GM12891 (cell line): Measurements from ENCODE around the gene COLEC12.

ENCODE experiments used
- DNase-seq: peaks from one replicate; pipeline ENCODE4 v3.0.0; 2011; ENCODE audit warnings: low spot score; ENCODE audit not compliant: insufficient read length
- FAIRE-seq: peaks from 2 replicates; lab custom pipeline; 2011; peaks lifted over from hg19 to GRCh38; lab: Jason Lieb, UNC
- PAX5 ChIP-seq: IDR thresholded peaks from 2 replicates; pipeline ENCODE4 v1.6.1; 2011; ENCODE audit warnings: low read length, moderate library complexity, mild to moderate bottlenecking; ENCODE audit not compliant: insufficient read depth, severe bottlenecking
- POLR2A ChIP-seq: IDR thresholded peaks from 2 replicates; pipeline ENCODE4 v1.6.1; 2011; ENCODE audit warnings: low read depth, low read length, control low read depth
- POLR2AphosphoS5 ChIP-seq: IDR thresholded peaks from 2 replicates; pipeline ENCODE4 v1.6.1; 2011; ENCODE audit warnings: low read depth, low read length, control low read depth
- POU2F2 ChIP-seq: IDR thresholded peaks from 2 replicates; pipeline ENCODE4 v1.6.1; 2011; ENCODE audit warnings: low read depth, mild to moderate bottlenecking, control low read depth, low read length, moderate library complexity
- SPI1 ChIP-seq: IDR thresholded peaks from 2 replicates; pipeline ENCODE4 v1.6.1; 2011; ENCODE audit warnings: low read depth, low read length, control low read depth
- TAF1 ChIP-seq: IDR thresholded peaks from 2 replicates; pipeline ENCODE4 v1.6.1; 2011; ENCODE audit warnings: low read depth, low read length, control low read depth

Gene COLEC12

GRCh38 chr18:404061-404636 is 96.4 kb downstream of the COLEC12 start:
- no peak for TF ChIP-seq PAX5
- TF ChIP-seq SPI1, result no peak
- no peak for TF ChIP-seq POU2F2
- TF ChIP-seq TAF1, result no peak
- no peak for TF ChIP-seq POLR2A
- no peak for TF ChIP-seq POLR2AphosphoS5
- FAIRE-seq (no peak), DNase-seq (no peak)

- DNase-seq, result no peak
- TF ChIP-seq SPI1, result no peak
- FAIRE-seq, result no peak
Observed at GRCh38 chr18:402129-402528, 98.4 kb downstream of the COLEC12 start.

GRCh38 chr18:400456-400855 is 100.0 kb downstream of the COLEC12 start:
- TF ChIP-seq TAF1 (no peak), PAX5 (no peak), POU2F2 (no peak), SPI1 (no peak), POLR2A (no peak), POLR2AphosphoS5 (no peak)
- DNase-seq (no peak), FAIRE-seq (no peak)

- DNase-seq, result no peak
- TF ChIP-seq SPI1, result no peak
- no peak for TF ChIP-seq POLR2A
- TF ChIP-seq PAX5, result no peak
- TF ChIP-seq POLR2AphosphoS5, result no peak
- no peak for TF ChIP-seq TAF1
- TF ChIP-seq POU2F2, result no peak
- no peak for FAIRE-seq
Observed at GRCh38 chr18:399631-400135, 100.8 kb downstream of the COLEC12 start.

- no peak for FAIRE-seq
- no peak for TF ChIP-seq TAF1
- no peak for TF ChIP-seq POLR2AphosphoS5
- TF ChIP-seq POU2F2, result no peak
- no peak for TF ChIP-seq PAX5
- DNase-seq, result no peak
Observed at GRCh38 chr18:398935-399630, 101.4 kb downstream of the COLEC12 start.

GRCh38 chr18:396556-396955 is 103.9 kb downstream of the COLEC12 start:
- FAIRE-seq, result no peak
- DNase-seq, result no peak
- TF ChIP-seq POLR2A (no peak), POU2F2 (no peak), SPI1 (no peak), TAF1 (no peak), PAX5 (no peak), POLR2AphosphoS5 (no peak)

- no peak for FAIRE-seq
- no peak for DNase-seq
- TF ChIP-seq TAF1 (no peak), POU2F2 (no peak), PAX5 (no peak), SPI1 (no peak), POLR2AphosphoS5 (no peak), POLR2A (no peak)
Observed at GRCh38 chr18:396251-396555, 104.3 kb downstream of the COLEC12 start.

- FAIRE-seq (no peak), DNase-seq (no peak)
- TF ChIP-seq POLR2AphosphoS5 (no peak), POU2F2 (no peak), PAX5 (no peak), POLR2A (no peak), SPI1 (no peak), TAF1 (no peak)
Observed at GRCh38 chr18:395456-396250, 104.8 kb downstream of the COLEC12 start.

- no peak for DNase-seq
Observed at GRCh38 chr18:394987-395362, 105.5 kb downstream of the COLEC12 start.

More at GRCh38 chr18:394987-395362, 105.5 kb downstream of the COLEC12 start:
- TF ChIP-seq POU2F2 (no peak), POLR2AphosphoS5 (no peak), PAX5 (no peak), SPI1 (no peak), TAF1 (no peak), POLR2A (no peak)
- no peak for FAIRE-seq
